Subcutaneous adipose tissue (tissue), 4 donors: ENCODE measurements around the gene PPP2R1B. TPM values are rescaled to one million over a fixed set of nuclear protein-coding genes. Genes with fewer than 3 reads are reported as not detected.

Experiments used
- CTCF ChIP-seq: fragments of 450-650 bp; IDR thresholded peaks from one replicate; pipeline ENCODE4 v1.5.1; 2016; ENCODE audit warnings: low read depth, mild to moderate bottlenecking, control low read depth, antibody characterized with exemption, moderate library complexity
- total RNA-seq, 4 donors: library from RNA; depleted of rRNA; stranded (reverse); fragments of >200 nt; gene quantifications; one replicate each; pipeline ENCODE4 v1.1.0, GENCODE V29; 2016

The PPP2R1B gene
- total RNA-seq, 4 donors from 2014 or later, result 35.8 to 146 (median 67.8) TPM

- no peak for TF ChIP-seq CTCF
Observed at GRCh38 chr11:111688013-111688412, 78.2 kb downstream of the PPP2R1B start.

- no peak for TF ChIP-seq CTCF
Observed at GRCh38 chr11:111684251-111684650, 81.9 kb downstream of the PPP2R1B start.

- no peak for TF ChIP-seq CTCF
Observed at GRCh38 chr11:111683806-111684205, 82.4 kb downstream of the PPP2R1B start.

GRCh38 chr11:111680486-111681175 lies 85.6 kb downstream of the PPP2R1B start:
- TF ChIP-seq CTCF, result no peak

Other genes with a start within 250 kb of the PPP2R1B start
- 1 to 10 TPM; 1.5 to 5.1 (median 3.8) TPM for gene LAYN, start 225.7 kb downstream of the PPP2R1B start, total RNA-seq
- 100 to 1,000 TPM in 2 of 4 donors, 10 to 100 TPM in 2; 75.8 to 113 (median 101) TPM for gene SIK2, start 163.9 kb downstream of the PPP2R1B start, total RNA-seq
- gene ALG9, start 105.2 kb upstream of the PPP2R1B start, total RNA-seq, result 10 to 100 TPM; 29.3 to 75.5 (median 49.0) TPM
- gene FDXACB1, start 112.8 kb upstream of the PPP2R1B start, total RNA-seq, result 1 to 10 TPM; 1.1 to 2.3 (median 1.9) TPM
- gene CFAP68, start 113.2 kb upstream of the PPP2R1B start, total RNA-seq, result 10 to 100 TPM; 19.4 to 30.9 (median 24.6) TPM
- gene CRYAB, start 145.4 kb upstream of the PPP2R1B start, total RNA-seq, result 1,000 to 10,000 TPM in 1 of 4 donors, 100 to 1,000 TPM in 3; 295 to 1,416 (median 399) TPM
- gene HSPB2, start 146.3 kb upstream of the PPP2R1B start, total RNA-seq, result 1 to 10 TPM; 1.4 to 3.6 (median 2.4) TPM
- 1 to 10 TPM in 3 of 4 donors, not detected in 1; 3.5 to 7.5 (median 4.1) TPM for gene C11orf52, start 152.5 kb upstream of the PPP2R1B start, total RNA-seq
- gene DIXDC1, start 171.0 kb upstream of the PPP2R1B start, total RNA-seq, result 10 to 100 TPM; 29.6 to 71.8 (median 56.5) TPM